ENCODE data around the gene HDDC3. TPM values are rescaled to one million over a fixed set of nuclear protein-coding genes. Genes with fewer than 3 reads are reported as not detected.

HDDC3 gene
- total RNA-seq, 1 donor from 2014 or later, result 9.5 TPM

GRCh38 chr15:90881181-90881977 is 51.0 kb downstream of the HDDC3 start:
- no peak for DNase-seq (ENCODE audit: extremely low spot score, unreplicated experiment)
- Mint-ChIP-seq H3K27me3 (ENCODE audit: unreplicated experiment) (no peaks in the 10 kb centered on the region), H3K36me3 (ENCODE audit: unreplicated experiment) (peaks cover 29% of the 10 kb centered on the region), H3K4me3 (ENCODE audit: unreplicated experiment) (no peak overlapping the region), H3K9me3 (ENCODE audit: unreplicated experiment) (no peaks in the 10 kb centered on the region), H3K4me1 (ENCODE audit: unreplicated experiment) (peaks cover 16% of the 10 kb centered on the region), H3K27ac (ENCODE audit: unreplicated experiment) (no peak overlapping the region)
- TF ChIP-seq CTCF (IDR thresholded peaks at IDR 0.05), result no peak

GRCh38 chr15:90880381-90881145 is 51.8 kb downstream of the HDDC3 start:
- H3K36me3 Mint-ChIP-seq (ENCODE audit: unreplicated experiment), result peaks cover 30% of the 10 kb centered on the region
- no peaks in the 10 kb centered on the region for H3K27me3 Mint-ChIP-seq (ENCODE audit: unreplicated experiment)
- H3K9me3 Mint-ChIP-seq (ENCODE audit: unreplicated experiment), result no peaks in the 10 kb centered on the region
- no peak for DNase-seq (ENCODE audit: extremely low spot score, unreplicated experiment)
- H3K4me1 Mint-ChIP-seq (ENCODE audit: unreplicated experiment), result peaks cover 11% of the 10 kb centered on the region
- TF ChIP-seq CTCF (IDR thresholded peaks at IDR 0.05), result no peak
- H3K27ac Mint-ChIP-seq (ENCODE audit: unreplicated experiment), result no peak overlapping the region
- no peak overlapping the region for H3K4me3 Mint-ChIP-seq (ENCODE audit: unreplicated experiment)

Other genes starting within 250 kb of the HDDC3 start
- 2.7 and 5.0 TPM in 2 replicates for gene BLM, start 215.2 kb downstream of the HDDC3 start, total RNA-seq
- 96.2 and 98.3 TPM in 2 replicates for gene FURIN, start 64.0 kb downstream of the HDDC3 start, total RNA-seq
- gene FES, start 48.0 kb downstream of the HDDC3 start, total RNA-seq, result 2.2 and 2.5 TPM in 2 replicates
- gene MAN2A2, start 29.2 kb downstream of the HDDC3 start, total RNA-seq, result 65.2 and 70.0 TPM in 2 replicates
- gene UNC45A, start 2.7 kb upstream of the HDDC3 start, total RNA-seq, result 83.0 and 83.5 TPM in 2 replicates
- 12.0 and 12.8 TPM in 2 replicates for gene RCCD1, start 22.3 kb upstream of the HDDC3 start, total RNA-seq
- gene PRC1, start 62.0 kb upstream of the HDDC3 start, total RNA-seq, result 33.9 and 46.4 TPM in 2 replicates
- gene VPS33B, start 90.0 kb upstream of the HDDC3 start, total RNA-seq, result 12.8 and 13.7 TPM in 2 replicates
- gene SV2B, start 167.7 kb upstream of the HDDC3 start, total RNA-seq, result not detected in 2 replicates

Measured in osteocyte (in vitro differentiated cells).